BLaER1 treated with 17β-estradiol and CSF1 and Interleukin-3, amounts not matched to agents 10 nM and 100 nM (cell line): ENCODE data around the gene SLC2A1.

Experiments
- H3K27ac ChIP-seq, 11 experiments: shearing (Covaris generic); formaldehyde crosslinking; 2 replicates each; pipeline ENCODE4 v1.8.1; 2022
- H3K27me3 ChIP-seq, 11 experiments: shearing (Covaris generic); formaldehyde crosslinking; 2 replicates each; pipeline ENCODE4 v1.8.1; 2022
- H3K36me3 ChIP-seq, 11 experiments: shearing (Covaris generic); formaldehyde crosslinking; 2 replicates each; pipeline ENCODE4 v1.8.1; 2022
- H3K4me1 ChIP-seq, 10 experiments: shearing (Covaris generic); formaldehyde crosslinking; 2 replicates each; pipeline ENCODE4 v1.8.1; 2022
- H3K4me2 ChIP-seq, 11 experiments: shearing (Covaris generic); formaldehyde crosslinking; 2 replicates each; pipeline ENCODE4 v1.8.1; 2022
- H3K4me3 ChIP-seq, 10 experiments: shearing (Covaris generic); formaldehyde crosslinking; 2 replicates each; pipeline ENCODE4 v1.8.1; 2022
- H3K9ac ChIP-seq, 11 experiments: shearing (Covaris generic); formaldehyde crosslinking; 2 replicates each; pipeline ENCODE4 v1.8.1; 2022
- H3K9me3 ChIP-seq, 11 experiments: shearing (Covaris generic); formaldehyde crosslinking; replicated peaks in 1 of 11; 2 replicates each; pipeline ENCODE4 v1.8.1; 2022
- H4K20me1 ChIP-seq, 11 experiments: shearing (Covaris generic); formaldehyde crosslinking; 2 replicates each; pipeline ENCODE4 v1.8.1; 2022
- Cebpa-rat ChIP-seq, 11 experiments: shearing (Covaris generic); IDR thresholded peaks; 2 replicates each; pipeline ENCODE4 v1.8.1; 2022

The SLC2A1 gene

DNA sequence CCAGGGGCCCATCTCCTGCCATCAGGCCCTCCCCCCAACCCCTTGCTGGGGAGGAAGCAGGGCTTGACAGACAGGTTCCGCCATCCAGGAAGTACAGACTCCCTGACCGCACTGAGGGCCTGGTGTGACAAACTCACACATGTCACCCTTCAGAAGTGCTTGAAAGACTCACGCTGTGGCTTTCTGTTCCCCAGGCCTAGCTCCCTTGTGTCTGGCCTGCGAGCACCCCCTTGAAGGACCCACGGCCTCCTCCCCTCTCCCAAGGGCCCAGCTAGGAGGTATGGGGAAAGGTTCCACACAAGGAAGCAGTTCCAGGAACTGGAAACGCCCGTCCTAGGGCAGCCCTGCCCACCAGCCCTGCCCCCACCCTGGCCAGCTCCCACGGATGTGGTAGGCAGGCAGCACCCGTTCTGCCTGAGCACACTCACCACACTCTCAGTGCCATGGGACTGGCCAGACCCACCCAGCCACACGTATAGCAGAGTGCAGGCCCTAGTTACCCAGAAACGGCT lies 26.7 kb downstream of the SLC2A1 start:
- peak overlapping the region; percentile 76 to 92 (median 86) for H3K27ac ChIP-seq
- peak overlapping the region; percentile 57 to 81 (median 73); a peak in 21 of 22 replicates for H3K9ac ChIP-seq
- TF ChIP-seq Cebpa-rat (IDR thresholded peaks at IDR 0.05) = no peak
- H3K27me3 ChIP-seq = no peaks in the 10 kb centered on the region
- peaks cover 83 to 100% (median 93%) of the 10 kb centered on the region in 10 experiments for H3K4me1 ChIP-seq
- peaks cover 41 to 69% (median 57%) of the 10 kb centered on the region in 11 experiments for H3K36me3 ChIP-seq
- H3K9me3 ChIP-seq = no peaks in the 10 kb centered on the region
- peak overlapping the region; percentile 89 to 97 (median 93) for H3K4me2 ChIP-seq
- peak overlapping the region in 8 of 10 experiments; percentile 27 to 55 (median 42); a peak in 15 of 20 replicates for H3K4me3 ChIP-seq
- H4K20me1 ChIP-seq = peaks cover 6 to 82% (median 71%) of the 10 kb centered on the region in 11 experiments; a peak in 19 of 22 replicates

DNA sequence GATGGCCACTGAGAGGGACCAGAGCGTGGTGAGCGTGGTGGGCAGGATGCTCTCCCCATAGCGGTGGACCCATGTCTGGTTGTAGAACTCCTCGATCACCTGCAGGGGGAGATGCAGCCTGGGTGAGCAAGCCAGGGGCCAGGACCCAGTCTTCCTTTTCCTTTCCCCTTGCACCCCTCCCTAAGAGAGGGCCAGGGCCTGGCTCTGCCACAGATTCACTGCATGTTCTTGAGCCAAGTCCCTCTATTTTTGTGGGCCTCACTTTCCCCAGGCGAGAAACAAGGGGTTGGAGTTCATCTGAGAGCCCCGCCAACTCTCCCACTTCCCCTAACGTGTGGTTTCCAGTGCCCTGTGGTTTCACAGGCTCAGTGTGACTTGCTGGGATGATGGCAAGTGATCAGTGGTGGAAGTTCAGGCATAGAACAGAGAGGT lies 27.5 kb downstream of the SLC2A1 start:
- Histone ChIP-seq H3K27me3 (no peaks in the 10 kb centered on the region), H4K20me1 (peaks cover 6 to 74% (median 63%) of the 10 kb centered on the region in 11 experiments; a peak in 19 of 22 replicates), H3K27ac (peak overlapping the region; percentile 76 to 92 (median 86); a peak in 21 of 22 replicates), H3K4me3 (peak overlapping the region in 8 of 10 experiments; percentile 27 to 55 (median 42); a peak in 12 of 20 replicates), H3K9ac (peak overlapping the region; percentile 57 to 81 (median 73); a peak in 20 of 22 replicates), H3K36me3 (peaks cover 46 to 73% (median 60%) of the 10 kb centered on the region in 11 experiments), H3K4me2 (peak overlapping the region; percentile 89 to 97 (median 93)), H3K9me3 (no peaks in the 10 kb centered on the region), H3K4me1 (peaks cover 75 to 100% (median 93%) of the 10 kb centered on the region in 10 experiments)
- TF ChIP-seq Cebpa-rat (IDR thresholded peaks at IDR 0.05) = no peak

DNA sequence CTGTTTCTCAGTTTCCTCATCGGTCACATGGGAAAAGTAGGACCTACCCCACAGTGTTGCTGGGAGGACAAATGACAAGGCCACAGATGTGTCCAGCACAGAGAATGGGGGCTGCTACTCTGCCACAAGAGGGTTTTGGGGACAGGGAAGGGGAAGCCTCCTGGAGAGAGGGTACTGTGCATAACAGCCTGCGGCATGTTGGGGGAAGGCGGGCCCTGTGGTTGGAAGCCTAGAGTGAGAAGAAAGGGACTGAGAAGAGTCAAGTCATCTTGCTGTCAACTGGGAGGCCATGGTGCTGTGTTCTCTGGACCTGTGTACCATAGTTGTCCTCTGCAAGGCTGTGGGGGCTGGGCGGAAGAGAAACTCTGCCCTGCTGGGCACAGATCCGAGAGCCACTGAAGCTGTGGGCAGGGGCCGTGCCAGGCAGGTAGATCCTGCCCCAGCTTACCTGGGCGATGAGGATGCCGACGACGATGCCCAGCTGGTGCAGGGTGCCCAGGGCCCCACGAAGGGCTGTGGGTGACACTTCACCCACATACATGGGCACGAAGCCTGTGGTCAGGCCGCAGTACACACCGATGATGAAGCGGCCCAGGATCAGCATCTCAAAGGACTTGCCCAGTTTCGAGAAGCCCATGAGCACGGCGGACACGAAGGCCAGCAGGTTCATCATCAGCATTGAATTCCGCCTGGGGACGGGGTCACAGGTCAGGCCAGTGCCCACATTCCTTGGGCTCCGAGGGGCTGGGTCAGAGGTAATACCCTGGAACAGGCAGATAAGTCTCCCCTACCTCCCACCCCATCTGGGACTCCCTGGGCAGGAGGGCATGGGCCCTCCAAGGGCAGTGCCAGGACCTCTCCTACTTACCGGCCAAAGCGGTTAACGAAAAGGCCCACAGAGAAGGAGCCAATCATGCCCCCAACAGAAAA lies 28.2 kb downstream of the SLC2A1 start:
- H3K4me2 ChIP-seq = peak overlapping the region; percentile 89 to 97 (median 93)
- H3K4me1 ChIP-seq = peaks cover 70 to 100% (median 93%) of the 10 kb centered on the region in 10 experiments
- no peak for TF ChIP-seq Cebpa-rat (IDR thresholded peaks at IDR 0.05)
- H4K20me1 ChIP-seq = peaks cover 0 to 67% (median 56%) of the 10 kb centered on the region in 11 experiments; a peak in 19 of 22 replicates
- peak overlapping the region in 9 of 11 experiments; percentile 79 to 92 (median 86); a peak in 19 of 22 replicates for H3K27ac ChIP-seq
- peak overlapping the region in 6 of 10 experiments; percentile 28 to 50 (median 45); a peak in 12 of 20 replicates for H3K4me3 ChIP-seq
- no peaks in the 10 kb centered on the region for H3K27me3 ChIP-seq
- peak overlapping the region in 10 of 11 experiments; percentile 5 to 81 (median 74); a peak in 17 of 22 replicates for H3K9ac ChIP-seq
- peaks cover 50 to 80% (median 67%) of the 10 kb centered on the region in 11 experiments for H3K36me3 ChIP-seq
- H3K9me3 ChIP-seq = no peaks in the 10 kb centered on the region

DNA sequence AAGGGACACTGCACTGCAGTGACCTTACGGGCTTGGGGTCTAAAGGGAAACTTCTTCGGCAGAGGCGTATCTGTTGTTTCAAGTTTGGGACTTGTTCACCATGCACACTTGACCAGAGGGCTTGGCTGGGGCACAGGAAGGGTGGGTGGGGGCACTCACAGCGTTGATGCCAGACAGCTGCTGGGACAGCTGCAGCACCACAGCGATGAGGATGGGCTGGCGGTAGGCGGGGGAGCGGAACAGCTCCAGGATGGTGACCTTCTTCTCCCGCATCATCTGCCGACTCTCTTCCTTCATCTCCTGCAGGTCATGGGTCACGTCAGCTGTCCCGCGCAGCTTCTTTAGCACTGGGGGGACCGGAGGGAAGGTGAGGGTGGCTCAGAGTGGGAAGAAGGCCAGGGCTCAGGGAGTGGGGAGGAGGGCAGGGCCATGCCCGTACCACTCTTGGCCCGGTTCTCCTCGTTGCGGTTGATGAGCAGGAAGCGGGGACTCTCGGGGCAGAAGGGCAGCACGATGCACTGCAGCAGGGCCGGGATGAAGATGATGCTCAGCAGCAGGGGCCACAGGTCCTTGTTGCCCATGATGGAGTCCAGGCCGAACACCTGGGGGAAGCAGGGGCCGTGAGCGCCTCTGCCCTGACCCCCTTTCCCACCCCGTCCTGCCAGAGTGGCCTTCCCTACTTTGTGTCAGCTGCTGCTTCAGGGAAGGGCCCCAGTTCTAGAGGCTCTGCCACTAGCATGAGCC lies 29.1 kb downstream of the SLC2A1 start:
- TF ChIP-seq Cebpa-rat (IDR thresholded peaks at IDR 0.05) = no peak
- Histone ChIP-seq H3K27me3 (no peaks in the 10 kb centered on the region), H3K4me2 (peak overlapping the region; percentile 89 to 97 (median 93)), H3K36me3 (peaks cover 50 to 76% (median 66%) of the 10 kb centered on the region in 11 experiments), H3K9me3 (no peaks in the 10 kb centered on the region), H3K4me1 (peaks cover 68 to 98% (median 91%) of the 10 kb centered on the region in 10 experiments), H3K4me3 (peak overlapping the region in 7 of 10 experiments; percentile 15 to 48 (median 34); a peak in 8 of 20 replicates), H4K20me1 (peaks cover 0 to 58% (median 47%) of the 10 kb centered on the region in 11 experiments; a peak in 19 of 22 replicates), H3K9ac (peak overlapping the region in 10 of 11 experiments; percentile 5 to 81 (median 74); a peak in 16 of 22 replicates), H3K27ac (peak overlapping the region in 9 of 11 experiments; percentile 79 to 92 (median 86); a peak in 17 of 22 replicates)

DNA sequence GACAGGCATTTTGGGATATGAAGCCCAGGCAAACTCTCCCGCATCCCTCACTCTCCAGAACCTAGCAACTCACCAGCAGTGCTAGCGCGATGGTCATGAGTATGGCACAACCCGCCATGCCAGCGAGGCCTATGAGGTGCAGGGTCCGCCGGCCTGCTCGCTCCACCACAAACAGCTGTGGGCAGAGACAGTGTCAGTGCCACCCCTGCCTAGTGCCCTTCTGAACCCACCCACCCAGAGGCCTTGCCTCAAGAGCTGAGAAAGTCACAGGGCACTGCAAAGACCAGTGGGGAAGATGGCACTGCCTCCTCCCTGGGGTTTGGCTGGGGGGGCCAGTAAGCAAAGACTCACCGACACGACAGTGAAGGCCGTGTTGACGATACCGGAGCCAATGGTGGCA lies 29.8 kb downstream of the SLC2A1 start:
- H3K4me1 ChIP-seq = peaks cover 61 to 91% (median 84%) of the 10 kb centered on the region in 10 experiments
- peak overlapping the region in 3 of 11 experiments; percentile 46 to 92 (median 47); a peak in 4 of 22 replicates for H3K27ac ChIP-seq

DNA sequence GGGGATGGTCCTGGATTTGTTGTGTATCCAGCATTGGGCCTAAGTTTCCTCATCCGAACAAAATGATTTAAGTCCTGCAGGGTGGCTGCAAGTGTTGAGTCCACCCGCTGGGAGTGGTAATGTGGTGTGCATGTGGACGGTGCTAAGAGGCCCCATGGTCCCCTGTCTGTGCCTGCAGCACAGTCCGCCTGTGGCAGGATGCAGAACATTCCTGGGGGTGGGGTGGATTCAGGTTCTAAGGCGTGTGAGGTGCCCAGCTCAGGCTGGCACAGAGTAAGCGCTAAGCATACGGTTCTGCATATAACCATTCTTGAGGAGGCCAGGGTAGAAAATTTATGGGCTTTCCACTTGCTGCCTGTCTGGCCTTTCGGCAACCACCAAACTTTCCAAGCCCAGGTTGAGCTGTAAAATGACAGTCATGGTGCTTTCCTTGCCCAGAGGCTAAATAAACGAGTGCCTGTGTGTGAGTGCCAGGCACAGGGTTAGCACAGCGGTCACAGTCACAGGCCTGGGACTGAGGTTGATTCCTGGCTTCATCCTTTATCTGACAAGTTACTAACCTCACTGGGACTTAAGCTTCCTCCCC lies 30.7 kb downstream of the SLC2A1 start:
- peak overlapping the region in 2 of 11 experiments; percentile 46 to 92; a peak in 2 of 22 replicates for H3K27ac ChIP-seq
- peaks cover 47 to 60% (median 53%) of the 10 kb centered on the region in 11 experiments for H3K36me3 ChIP-seq

More for the DNA sequence above, 29.8 kb downstream of the SLC2A1 start:
- Histone ChIP-seq H3K4me2 (peak overlapping the region in 8 of 11 experiments; percentile 89 to 97 (median 95); a peak in 16 of 22 replicates), H3K9me3 (no peaks in the 10 kb centered on the region), H3K9ac (peak overlapping the region in 4 of 11 experiments; percentile 70 to 81 (median 78); a peak in 4 of 22 replicates), H3K4me3 (no peak overlapping the region), H3K36me3 (peaks cover 47 to 69% (median 58%) of the 10 kb centered on the region in 11 experiments), H3K27me3 (no peaks in the 10 kb centered on the region), H4K20me1 (peaks cover 0 to 51% (median 40%) of the 10 kb centered on the region in 11 experiments; a peak in 18 of 22 replicates)
- no peak for TF ChIP-seq Cebpa-rat (IDR thresholded peaks at IDR 0.05)

DNA sequence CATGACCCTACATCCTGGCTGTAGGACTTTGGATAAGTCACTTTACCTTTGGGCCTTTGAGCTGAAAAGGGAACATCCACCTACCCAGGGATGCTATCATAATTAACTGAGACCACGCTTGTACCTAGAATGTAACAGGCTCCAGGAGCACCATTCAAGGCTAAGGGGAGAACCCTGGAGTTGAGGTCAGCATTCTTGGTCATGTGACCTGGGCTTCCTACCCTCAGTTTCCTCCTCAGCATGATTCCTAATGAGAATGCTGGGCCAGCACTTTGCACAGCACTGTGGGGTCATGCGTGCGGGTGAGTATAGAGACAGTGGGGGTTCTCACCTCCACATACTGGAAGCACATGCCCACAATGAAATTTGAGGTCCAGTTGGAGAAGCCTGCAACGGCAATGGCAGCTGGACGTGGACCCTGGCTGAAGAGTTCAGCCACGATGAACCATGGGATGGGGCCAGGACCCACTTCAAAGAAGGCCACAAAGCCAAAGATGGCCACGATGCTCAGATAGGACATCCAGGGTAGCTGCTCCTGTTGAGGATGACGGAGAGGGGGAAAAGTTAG lies 31.3 kb downstream of the SLC2A1 start:
- Histone ChIP-seq H3K27me3 (no peaks in the 10 kb centered on the region), H3K36me3 (peaks cover 47 to 57% (median 53%) of the 10 kb centered on the region in 11 experiments), H3K4me3 (no peak overlapping the region), H3K9me3 (no peaks in the 10 kb centered on the region), H3K9ac (no peak overlapping the region), H3K27ac (peak overlapping the region in 2 of 11 experiments; percentile 3 to 7; a peak in 1 of 22 replicates), H4K20me1 (peaks cover 0 to 36% (median 25%) of the 10 kb centered on the region in 11 experiments; a peak in 16 of 22 replicates), H3K4me2 (peak overlapping the region in 1 of 11 experiments; percentile 15; a peak in 1 of 22 replicates), H3K4me1 (peaks cover 52 to 88% (median 77%) of the 10 kb centered on the region in 10 experiments)
- no peak for TF ChIP-seq Cebpa-rat (IDR thresholded peaks at IDR 0.05)

More for the DNA sequence above, 30.7 kb downstream of the SLC2A1 start:
- Histone ChIP-seq H3K4me2 (no peak overlapping the region), H4K20me1 (peaks cover 0 to 42% (median 31%) of the 10 kb centered on the region in 11 experiments; a peak in 18 of 22 replicates), H3K9me3 (no peaks in the 10 kb centered on the region), H3K9ac (peak overlapping the region in 1 of 11 experiments; percentile 81; a peak in 1 of 22 replicates), H3K4me3 (no peak overlapping the region), H3K27me3 (no peaks in the 10 kb centered on the region), H3K4me1 (peaks cover 58 to 89% (median 82%) of the 10 kb centered on the region in 10 experiments)
- no peak for TF ChIP-seq Cebpa-rat (IDR thresholded peaks at IDR 0.05)
